ENCODE results near the gene EIF5. TPM values are rescaled to one million over a fixed set of nuclear protein-coding genes. Genes with fewer than 3 reads are reported as not detected.

The EIF5 gene
- total and polyA plus RNA-seq, 2 of the 8 experiments (the other 6 are each of a cell fraction or from before 2014, with no cell fraction given), result 179 to 323 TPM

- CTCF ChIA-PET (ENCODE audit: partially characterized antibody), result interaction anchor here (1.9 kb wide), 1 partner anchor 12 kb away, joined by 4 read pairs; no protein-coding TSS in a partner anchor
- no peak for TF ChIP-seq CBX8 (IDR thresholded peaks at IDR 0.05; ENCODE audit: borderline replicate concordance, low read depth, low read length)
- no peak for TF ChIP-seq BRCA1 (IDR thresholded peaks at IDR 0.05; ENCODE audit: low read depth, low read length)
- TF ChIP-seq KDM5A (IDR thresholded peaks at IDR 0.05; ENCODE audit: low read length), result no peak
- TF ChIP-seq ZNF274 (IDR thresholded peaks at IDR 0.05; ENCODE audit: borderline replicate concordance, extremely low read depth, low read length), result no peak
- TF ChIP-seq ATF2 (IDR thresholded peaks at IDR 0.05; ENCODE audit: low read length), result no peak
- no peak for TF ChIP-seq SIN3A (conservative IDR thresholded peaks at IDR 0.05 in 1 of 2, IDR thresholded peaks at IDR 0.05 in 1 of 2; ENCODE audit: low read depth in 1 of 2, low read length in 2 of 2)
These were observed 29.3 kb upstream of the EIF5 start for GRCh38 chr14:103304706-103305105.

More at GRCh38 chr14:103304706-103305105, 29.3 kb upstream of the EIF5 start:
- WGBS, 2 experiments (ENCODE audit: extremely low coverage in 1 of 2, insufficient coverage in 1 of 2, insufficient read length in 1 of 2, insufficient replicate concordance in 2 of 2, low coverage in 1 of 2, low lambda C conversion rate in 2 of 2, missing lambda C conversion rate in 1 of 2), result 77% methylated on average over 2 of the region's 2 CpGs; no CpG with 5 or more reads in 1 of the 2 experiments
- POLR2A ChIA-PET (ENCODE audit: partially characterized antibody), result no interaction called here
- H3K36me3 ChIP-seq (ENCODE audit: control insufficient read depth in 2 of 4, insufficient read depth in 4 of 4, low read length in 3 of 4), result no peaks in the 10 kb centered on the region
- no peaks in the 10 kb centered on the region for H3K9me3 ChIP-seq (ENCODE audit: insufficient read depth in 2 of 2, low read depth in 1 of 2, low read length in 1 of 2)
- no peak overlapping the region for H3K9ac ChIP-seq (replicated peaks in 1 of 4; ENCODE audit: extremely low read depth in 1 of 4, low read depth in 3 of 4, low read length in 3 of 4)
- H3K4me1 ChIP-seq (replicated peaks in 1 of 4; ENCODE audit: control insufficient read depth in 3 of 4, insufficient read depth in 4 of 4, low read length in 3 of 4), result no peaks in the 10 kb centered on the region
- no peak overlapping the region for H2BK15ac ChIP-seq (ENCODE audit: low read length)
- no peaks in the 10 kb centered on the region for H3K27me3 ChIP-seq (replicated peaks in 1 of 4; ENCODE audit: control insufficient read depth in 3 of 4, extremely low read depth in 1 of 4, insufficient read depth in 3 of 4, low read length in 3 of 4)
- H3K27ac ChIP-seq (ENCODE audit: low read depth, low read length), result no peak overlapping the region
- H2BK12ac ChIP-seq (ENCODE audit: low read depth, low read length), result no peak overlapping the region
- H2BK120ac ChIP-seq (replicated peaks; ENCODE audit: low read depth, low read length), result no peak overlapping the region
- H4K8ac ChIP-seq (ENCODE audit: extremely low read depth, insufficient read depth, low read length), result no peak overlapping the region
- H3K79me2 ChIP-seq (ENCODE audit: control insufficient read depth in 1 of 2, insufficient read depth in 2 of 2, low read length in 2 of 2), result no peaks in the 10 kb centered on the region
- no peak overlapping the region for H3K56ac ChIP-seq (replicated peaks; ENCODE audit: insufficient read length, low read depth, low read length)
- DNase-seq (ENCODE audit: low read depth in 1 of 2, low spot score in 2 of 2) (no peak), FAIRE-seq (no peak)
- H3K23ac ChIP-seq (ENCODE audit: insufficient read length), result no peak overlapping the region
- H4K5ac ChIP-seq (ENCODE audit: insufficient read length, low read depth, low read length), result no peak overlapping the region
- H3K14ac ChIP-seq (ENCODE audit: insufficient read length), result no peak overlapping the region
- H2BK20ac ChIP-seq (ENCODE audit: low read length), result no peak overlapping the region
- no peak overlapping the region for H2BK5ac ChIP-seq (ENCODE audit: low read depth, low read length)
- H3K4ac ChIP-seq (replicated peaks; ENCODE audit: insufficient read length, low read depth, low read length), result no peak overlapping the region
- no peak overlapping the region for H2AK5ac ChIP-seq (ENCODE audit: low read depth, low read length)
- H3K18ac ChIP-seq (ENCODE audit: extremely low read depth, low read length), result no peak overlapping the region
- no peak overlapping the region for H3K4me2 ChIP-seq (ENCODE audit: insufficient read depth in 1 of 2, low read depth in 2 of 2, low read length in 2 of 2)
- no peak overlapping the region for H4K91ac ChIP-seq (replicated peaks; ENCODE audit: insufficient read length, low read length)
- no peak overlapping the region for H3K4me3 ChIP-seq (ENCODE audit: extremely low read depth in 1 of 4, insufficient read depth in 2 of 4, low read depth in 3 of 4, low read length in 4 of 4)
- no peak overlapping the region for H2AFZ ChIP-seq (ENCODE audit: low read length)
- H4K20me1 ChIP-seq (replicated peaks in 1 of 2; ENCODE audit: control insufficient read depth in 1 of 2, insufficient read depth in 2 of 2, low read length in 2 of 2), result no peaks in the 10 kb centered on the region
- no peaks in the 10 kb centered on the region for H3K79me1 ChIP-seq (ENCODE audit: low read depth, low read length)
- H3K23me2 ChIP-seq (ENCODE audit: low read depth, low read length), result no peaks in the 10 kb centered on the region
